Breast epithelium (tissue), 3 donors: ENCODE measurements around the gene PTPRK.

Experiments
- POLR2A ChIP-seq: fragments of 450-650 bp; IDR thresholded peaks from one replicate; pipeline ENCODE4 v1.6.1; 2016; ENCODE audit warnings: antibody characterized with exemption, mild to moderate bottlenecking, moderate library complexity
- POLR2AphosphoS5 ChIP-seq, 3 donors: sonication (generic); formaldehyde crosslinking; IDR thresholded peaks; one replicate each; pipeline ENCODE4 v1.6.1; 2017; ENCODE audit warnings: antibody characterized with exemption in 3 of 3
- TF ChIP-seq, protein P1 (sequence below), 3 donors: fragments of 450-650 bp; IDR thresholded peaks; one replicate each; pipeline ENCODE4 v1.5.1; 2016 to 2017; ENCODE audit warnings: antibody characterized with exemption in 3 of 3, mild to moderate bottlenecking in 3 of 3, moderate library complexity in 3 of 3

GRCh38 chr6:128251445-128252340 lies 268.7 kb downstream of the PTPRK start:
- TF ChIP-seq, protein P1, sequence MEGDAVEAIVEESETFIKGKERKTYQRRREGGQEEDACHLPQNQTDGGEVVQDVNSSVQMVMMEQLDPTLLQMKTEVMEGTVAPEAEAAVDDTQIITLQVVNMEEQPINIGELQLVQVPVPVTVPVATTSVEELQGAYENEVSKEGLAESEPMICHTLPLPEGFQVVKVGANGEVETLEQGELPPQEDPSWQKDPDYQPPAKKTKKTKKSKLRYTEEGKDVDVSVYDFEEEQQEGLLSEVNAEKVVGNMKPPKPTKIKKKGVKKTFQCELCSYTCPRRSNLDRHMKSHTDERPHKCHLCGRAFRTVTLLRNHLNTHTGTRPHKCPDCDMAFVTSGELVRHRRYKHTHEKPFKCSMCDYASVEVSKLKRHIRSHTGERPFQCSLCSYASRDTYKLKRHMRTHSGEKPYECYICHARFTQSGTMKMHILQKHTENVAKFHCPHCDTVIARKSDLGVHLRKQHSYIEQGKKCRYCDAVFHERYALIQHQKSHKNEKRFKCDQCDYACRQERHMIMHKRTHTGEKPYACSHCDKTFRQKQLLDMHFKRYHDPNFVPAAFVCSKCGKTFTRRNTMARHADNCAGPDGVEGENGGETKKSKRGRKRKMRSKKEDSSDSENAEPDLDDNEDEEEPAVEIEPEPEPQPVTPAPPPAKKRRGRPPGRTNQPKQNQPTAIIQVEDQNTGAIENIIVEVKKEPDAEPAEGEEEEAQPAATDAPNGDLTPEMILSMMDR (IDR thresholded peaks at IDR 0.05) = no peak
- TF ChIP-seq POLR2A = no peak
- TF ChIP-seq POLR2AphosphoS5 (IDR thresholded peaks at IDR 0.05) = no peak
